IMR-90 (cell line): Measurements from ENCODE around the gene SAMD11. TPM values are rescaled to one million over a fixed set of nuclear protein-coding genes. Genes with fewer than 3 reads are reported as not detected.

Source experiments
- ATAC-seq: fragments of 200-7000 bp; cut with Tn5 transposase; 2 replicates; pipeline ENCODE4 v1.9.1; 2020; ENCODE audit warnings: low read depth, mild to moderate bottlenecking, moderate library complexity
- BruUV-seq: library from RNA; stranded (reverse); fragments of 400-500 nt; replicated peaks from 2 replicates; lab custom pipeline; 2021; lab: Mats Ljungman, UMichigan
- CTCF ChIA-PET: fragments of 300-600 bp; formaldehyde crosslinking; extraction: SDS; loops from one replicate; lab custom pipeline; 2021; ENCODE audit warnings: antibody characterized with exemption; lab: Yijun Ruan, JAX
- POLR2A ChIA-PET: fragments of 300-600 bp; sonication (Branson Sonifier 250); formaldehyde crosslinking; loops from one replicate; lab custom pipeline; 2022; ENCODE audit warnings: antibody characterized with exemption; ENCODE audit not compliant: unreplicated experiment; lab: Charles Lee
- DNase-seq: peaks from one replicate; pipeline ENCODE4 v3.0.0; 2013
- H2AFZ ChIP-seq: replicated peaks from 2 replicates; pipeline ENCODE3; 2013; ENCODE audit warnings: low read length, mild to moderate bottlenecking; ENCODE audit not compliant: poor library complexity
- H2AK5ac ChIP-seq: 2 replicates; pipeline ENCODE4 v1.6.1; 2013; ENCODE audit warnings: low read depth, low read length, inconsistent platforms
- H2AK9ac ChIP-seq: replicated peaks from 2 replicates; pipeline ENCODE3; 2013; ENCODE audit warnings: mild to moderate bottlenecking, low read depth, low read length, moderate library complexity; ENCODE audit not compliant: poor library complexity
- H2BK120ac ChIP-seq: 2 replicates; pipeline ENCODE4 v1.6.1; 2013; ENCODE audit warnings: low read depth, low read length, inconsistent platforms
- H2BK15ac ChIP-seq: 3 replicates; pipeline ENCODE4 v1.6.1; 2013; ENCODE audit warnings: low read depth, low read length, inconsistent platforms
- H2BK20ac ChIP-seq: 2 replicates; pipeline ENCODE4 v1.6.1; 2013; ENCODE audit warnings: low read depth, mild to moderate bottlenecking, inconsistent platforms, low read length, moderate library complexity
- H2BK5ac ChIP-seq: 2 replicates; pipeline ENCODE4 v1.6.1; 2013; ENCODE audit warnings: mild to moderate bottlenecking, low read depth, low read length, inconsistent platforms; ENCODE audit not compliant: poor library complexity, severe bottlenecking
- H3K14ac ChIP-seq: replicated peaks from 2 replicates; pipeline ENCODE4 v1.6.1; 2013; ENCODE audit warnings: low read depth, low read length, inconsistent platforms
- H3K18ac ChIP-seq: 2 replicates; pipeline ENCODE4 v1.6.1; 2013; ENCODE audit warnings: low read depth, low read length, control low read depth
- H3K23ac ChIP-seq: 2 replicates; pipeline ENCODE4 v1.6.1; 2013; ENCODE audit warnings: low read depth, low read length, inconsistent platforms
- H3K27ac ChIP-seq: 2 replicates; pipeline ENCODE4 v1.5.1; 2013; ENCODE audit warnings: mild to moderate bottlenecking, control low read depth, low read length; ENCODE audit not compliant: insufficient read depth
- H3K27me3 ChIP-seq: 2 replicates; pipeline ENCODE4 v1.6.1; 2013; ENCODE audit warnings: low read length; ENCODE audit not compliant: control insufficient read depth, insufficient read depth
- H3K36me3 ChIP-seq: 2 replicates; pipeline ENCODE4 v1.6.1; 2013; ENCODE audit warnings: low read length, mixed read lengths; ENCODE audit not compliant: control insufficient read depth, insufficient read depth
- H3K4ac ChIP-seq: 2 replicates; pipeline ENCODE4 v1.6.1; 2013; ENCODE audit warnings: low read depth, low read length, inconsistent platforms
- H3K4me1 ChIP-seq: 2 replicates; pipeline ENCODE4 v1.6.1; 2013; ENCODE audit warnings: low read length, mixed read lengths; ENCODE audit not compliant: control insufficient read depth, insufficient read depth
- H3K4me2 ChIP-seq: 2 replicates; pipeline ENCODE4 v1.6.1; 2013; ENCODE audit warnings: low read depth, mild to moderate bottlenecking, control low read depth, low read length, moderate library complexity
- H3K4me3 ChIP-seq: 2 replicates; pipeline ENCODE4 v1.5.1; 2013; ENCODE audit warnings: low read depth, mild to moderate bottlenecking, control low read depth, low read length, moderate library complexity; ENCODE audit not compliant: insufficient read depth
- H3K56ac ChIP-seq: 2 replicates; pipeline ENCODE4 v1.6.1; 2013; ENCODE audit warnings: low read length, inconsistent platforms; ENCODE audit not compliant: insufficient read depth; ENCODE audit errors: extremely low read depth
- H3K79me1 ChIP-seq, 2 experiments: 2 replicates each; pipeline ENCODE4 v1.6.1; 2013; ENCODE audit warnings: low read length in 2 of 2, inconsistent platforms in 1 of 2, low read depth in 1 of 2
- H3K9ac ChIP-seq: 2 replicates; pipeline ENCODE4 v1.6.1; 2013; ENCODE audit warnings: low read depth, low read length, control low read depth
- H3K9me1 ChIP-seq: 2 replicates; pipeline ENCODE4 v1.6.1; 2013; ENCODE audit warnings: low read length, inconsistent platforms; ENCODE audit not compliant: insufficient read depth
- H3K9me3 ChIP-seq: 2 replicates; pipeline ENCODE4 v1.6.1; 2013; ENCODE audit warnings: low read length; ENCODE audit not compliant: control insufficient read depth, insufficient read depth
- H4K20me1 ChIP-seq: 2 replicates; pipeline ENCODE4 v1.6.1; 2013; ENCODE audit warnings: low read length, inconsistent platforms; ENCODE audit not compliant: insufficient read depth
- H4K5ac ChIP-seq: 2 replicates; pipeline ENCODE4 v1.6.1; 2013; ENCODE audit warnings: mild to moderate bottlenecking, low read depth, low read length, control low read depth
- H4K8ac ChIP-seq, 2 experiments: 2 replicates each; pipeline ENCODE4 v1.6.1; 2013; ENCODE audit warnings: low read depth in 2 of 2, low read length in 2 of 2, control low read depth in 1 of 2, inconsistent platforms in 1 of 2
- H4K91ac ChIP-seq: 2 replicates; pipeline ENCODE4 v1.6.1; 2013; ENCODE audit warnings: low read depth, low read length, inconsistent platforms; ENCODE audit not compliant: insufficient read depth
- CEBPB ChIP-seq: IDR thresholded peaks from 2 replicates; pipeline ENCODE4 v1.6.1; 2012; ENCODE audit warnings: low read depth, low read length, improper control_type of control experiment
- MAZ ChIP-seq: IDR thresholded peaks from 2 replicates; pipeline ENCODE4 v1.6.1; 2012; ENCODE audit warnings: low read depth, mild to moderate bottlenecking, low read length, improper control_type of control experiment, moderate library complexity, borderline replicate concordance
- MXI1 ChIP-seq: IDR thresholded peaks from 2 replicates; pipeline ENCODE4 v1.6.1; 2012; ENCODE audit warnings: low read depth, mild to moderate bottlenecking, low read length, moderate library complexity, borderline replicate concordance
- NFE2L2 ChIP-seq: fragments of 150-350 bp; IDR thresholded peaks from 2 replicates; pipeline ENCODE4 v1.6.1; 2016; ENCODE audit warnings: low read depth, mild to moderate bottlenecking, low read length
- POLR2A ChIP-seq: IDR thresholded peaks from 2 replicates; pipeline ENCODE4 v1.6.1; 2012; ENCODE audit warnings: mild to moderate bottlenecking, low read depth, low read length
- RAD21 ChIP-seq: IDR thresholded peaks from 2 replicates; pipeline ENCODE4 v1.6.1; 2012; ENCODE audit warnings: low read length, improper control_type of control experiment
- RCOR1 ChIP-seq: IDR thresholded peaks from 2 replicates; pipeline ENCODE4 v1.6.1; 2012; ENCODE audit warnings: mild to moderate bottlenecking, low read length, improper control_type of control experiment; ENCODE audit not compliant: insufficient replicate concordance
- SMC3 ChIP-seq: fragments of 150-350 bp; IDR thresholded peaks from 2 replicates; pipeline ENCODE4 v1.6.1; 2016; ENCODE audit warnings: low read depth, mild to moderate bottlenecking, antibody characterized with exemption, low read length, moderate library complexity
- WGBS, 2 experiments: methylation state at CpG; one replicate each; pipeline versions ENCODE4 v1.1.5 to v1.1.7; 2013; ENCODE audit warnings: missing lambda C conversion rate in 2 of 2; ENCODE audit not compliant: insufficient read length in 1 of 2; ENCODE audit errors: extremely low coverage in 2 of 2; 5-methylcytosine and 5-hydroxymethylcytosine counted together
- dilution Hi-C: fragments of 300-500 bp; cut with HindIII; formaldehyde crosslinking; loops from one replicate; pipeline ENCODE4 v1.14.3; 2018; ENCODE audit warnings: low sequenced_read_pairs; ENCODE audit not compliant: unreplicated experiment
- in situ Hi-C: fragments of 300-500 bp; cut with MboI; formaldehyde crosslinking; loops from 3 replicates; pipeline ENCODE4 v1.14.3; 2019; ENCODE audit warnings: low sequenced_read_pairs, inconsistent platforms, mixed read lengths
- intact Hi-C: fragments of 100-400 bp; cut with micrococcal nuclease; formaldehyde crosslinking; loops from 2 replicates; pipeline ENCODE4 v1.10.0; 2022
- polyA plus RNA-seq, 3 experiments: library from polyadenylated mRNA; depleted of rRNA; stranded (reverse); fragments of >200 nt; gene quantifications; 2 replicates each; pipeline ENCODE4 v1.2.3, GENCODE V29; 2012; ENCODE audit warnings: low replicate concordance in 1 of 3
- total RNA-seq: library from RNA; depleted of rRNA; stranded (reverse); fragments of >200 nt; gene quantifications from 2 replicates; pipeline ENCODE4 v1.2.3, GENCODE V29; 2012
- TF ChIP-seq, protein P1 (sequence below): fragments of 150-350 bp; IDR thresholded peaks from 2 replicates; pipeline ENCODE4 v1.6.1; 2017; ENCODE audit warnings: mild to moderate bottlenecking, antibody characterized with exemption, low read length, low read depth
- TF ChIP-seq, protein P2 (sequence below): conservative IDR thresholded peaks from 2 replicates; pipeline ENCODE4 v1.5.1; 2012; ENCODE audit warnings: mild to moderate bottlenecking, low read depth, low read length, improper control_type of control experiment

The SAMD11 gene
- total and polyA plus RNA-seq, 2 of the 4 experiments (the other 2 are of a cell fraction): 5.9 to 22.9 TPM

DNA sequence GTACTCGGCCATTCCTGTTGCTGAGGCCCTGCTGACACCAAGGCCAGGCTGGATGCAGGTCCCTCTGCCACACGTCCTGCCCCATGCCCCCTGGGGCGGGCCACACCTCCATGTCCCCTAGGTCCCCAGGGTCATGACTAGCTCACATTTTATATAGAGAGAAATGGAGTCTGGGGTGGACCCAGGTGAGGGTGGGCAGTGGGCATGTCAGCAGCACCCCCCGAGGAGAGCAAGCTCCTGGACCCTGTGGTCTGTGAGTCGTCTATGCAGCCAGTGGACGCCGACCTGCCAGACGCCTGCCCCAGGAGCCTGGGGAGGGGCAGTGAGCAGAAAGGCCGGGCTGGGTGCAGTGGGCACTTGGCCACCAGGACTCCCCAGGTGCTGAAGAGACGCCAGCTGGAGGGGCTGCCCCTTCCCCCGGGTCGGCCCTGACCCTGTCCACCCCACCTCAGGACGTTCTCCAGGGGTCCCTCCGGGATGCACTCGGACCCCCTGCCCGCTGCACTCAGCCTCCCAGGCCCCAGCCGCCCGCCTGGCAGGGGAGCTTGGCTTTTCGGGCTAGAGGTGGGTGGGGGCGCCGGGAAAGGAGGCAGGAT lies 15.9 kb downstream of the SAMD11 start:
- in situ Hi-C loops (no loop called here), intact Hi-C loops (loop anchor here (2.0 kb wide), 1 partner anchor 15 kb away; no protein-coding TSS in a partner anchor), dilution Hi-C loops (no loop called here)
- Histone ChIP-seq H3K9ac (no peak overlapping the region), H3K4me2 (peak overlapping the region; percentile 65; the same call in 1 of the 2 replicates), H4K8ac (no peak overlapping the region; a peak in 1 of 4 replicates), H2AK9ac (peak overlapping the region; percentile 88), H3K56ac (no peak overlapping the region), H2BK15ac (peak overlapping the region; percentile 79; the same call in 1 of the 3 replicates), H3K27ac (no peak overlapping the region; the same call in 1 of the 2 replicates), H2BK120ac (peak overlapping the region; percentile 60), H3K14ac (no peak overlapping the region), H3K18ac (no peak overlapping the region; the same call in 1 of the 2 replicates), H3K79me1 (0 out of 4 replicates have a peak, but pooled peaks cover 0 to 5% of the 10 kb centered on the region in 2 experiments), H3K23ac (no peak overlapping the region), H3K36me3 (no peaks in the 10 kb centered on the region; the same call in 1 of the 2 replicates), H3K4me3 (no peak overlapping the region), H4K91ac (peak overlapping the region; percentile 75), H2BK20ac (peak overlapping the region; percentile 35; the same call in 1 of the 2 replicates), H4K5ac (0 out of 2 replicates have a peak overlapping the region, but pooled peaks have one; percentile 27), H2AFZ (peak overlapping the region; percentile 51), H3K9me3 (no peaks in the 10 kb centered on the region), H3K4ac (peak overlapping the region; percentile 78; the same call in 1 of the 2 replicates), H3K27me3 (no peaks in the 10 kb centered on the region), H2AK5ac (peak overlapping the region; percentile 87), H3K9me1 (no peaks in the 10 kb centered on the region), H4K20me1 (peaks cover 8% of the 10 kb centered on the region), H2BK5ac (peak overlapping the region; percentile 41), H3K4me1 (peaks cover 42% of the 10 kb centered on the region)
- CTCF ChIA-PET: no interaction called here
- no peak for ATAC-seq
- POLR2A ChIA-PET: interaction anchor here (0.6 kb wide), 1 partner anchor 13 kb away, joined by 3 read pairs; no protein-coding TSS in a partner anchor
- 61% methylated on average over 5 of the region's 21 CpGs; no CpG with 5 or more reads in 1 of the 2 experiments for WGBS, 2 experiments
- BruUV-seq: no TSS peak
- DNase-seq: no peak
- TF ChIP-seq RAD21: no peak
- TF ChIP-seq, protein P1, sequence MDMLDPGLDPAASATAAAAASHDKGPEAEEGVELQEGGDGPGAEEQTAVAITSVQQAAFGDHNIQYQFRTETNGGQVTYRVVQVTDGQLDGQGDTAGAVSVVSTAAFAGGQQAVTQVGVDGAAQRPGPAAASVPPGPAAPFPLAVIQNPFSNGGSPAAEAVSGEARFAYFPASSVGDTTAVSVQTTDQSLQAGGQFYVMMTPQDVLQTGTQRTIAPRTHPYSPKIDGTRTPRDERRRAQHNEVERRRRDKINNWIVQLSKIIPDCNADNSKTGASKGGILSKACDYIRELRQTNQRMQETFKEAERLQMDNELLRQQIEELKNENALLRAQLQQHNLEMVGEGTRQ: no peak
- TF ChIP-seq MAZ: no peak
- TF ChIP-seq RCOR1: no peak
- TF ChIP-seq MXI1: no peak
- TF ChIP-seq SMC3: no peak
- no peak for TF ChIP-seq POLR2A
- TF ChIP-seq, protein P2, sequence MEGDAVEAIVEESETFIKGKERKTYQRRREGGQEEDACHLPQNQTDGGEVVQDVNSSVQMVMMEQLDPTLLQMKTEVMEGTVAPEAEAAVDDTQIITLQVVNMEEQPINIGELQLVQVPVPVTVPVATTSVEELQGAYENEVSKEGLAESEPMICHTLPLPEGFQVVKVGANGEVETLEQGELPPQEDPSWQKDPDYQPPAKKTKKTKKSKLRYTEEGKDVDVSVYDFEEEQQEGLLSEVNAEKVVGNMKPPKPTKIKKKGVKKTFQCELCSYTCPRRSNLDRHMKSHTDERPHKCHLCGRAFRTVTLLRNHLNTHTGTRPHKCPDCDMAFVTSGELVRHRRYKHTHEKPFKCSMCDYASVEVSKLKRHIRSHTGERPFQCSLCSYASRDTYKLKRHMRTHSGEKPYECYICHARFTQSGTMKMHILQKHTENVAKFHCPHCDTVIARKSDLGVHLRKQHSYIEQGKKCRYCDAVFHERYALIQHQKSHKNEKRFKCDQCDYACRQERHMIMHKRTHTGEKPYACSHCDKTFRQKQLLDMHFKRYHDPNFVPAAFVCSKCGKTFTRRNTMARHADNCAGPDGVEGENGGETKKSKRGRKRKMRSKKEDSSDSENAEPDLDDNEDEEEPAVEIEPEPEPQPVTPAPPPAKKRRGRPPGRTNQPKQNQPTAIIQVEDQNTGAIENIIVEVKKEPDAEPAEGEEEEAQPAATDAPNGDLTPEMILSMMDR: no peak
- TF ChIP-seq CEBPB: no peak
- no peak for TF ChIP-seq NFE2L2
